Thoracic aorta (tissue), 2 donors: ENCODE data around the gene CTIF. TPM values are rescaled to one million over a fixed set of nuclear protein-coding genes. Genes with fewer than 3 reads are reported as not detected.

Experiments
- ATAC-seq: fragments of 150-250 bp; one replicate; pipeline ENCODE4 v1.8.0; 2017; ENCODE audit warnings: low read depth; ENCODE audit not compliant: insufficient number of reproducible peaks, low FRiP score
- DNase-seq: peaks from one replicate; pipeline ENCODE4 v3.0.0-alpha.2; 2020; ENCODE audit warnings: low spot score
- H3K27ac ChIP-seq, 2 donors: fragments of 200-600 bp; sonication (generic); 1 replicate in 1 of 2; 2 replicates in 1 of 2; pipeline ENCODE4 v1.5.1; 2016; ENCODE audit warnings: mild to moderate bottlenecking in 2 of 2, moderate library complexity in 2 of 2
- H3K27me3 ChIP-seq: fragments of 200-600 bp; sonication (generic); replicated peaks from 2 replicates; pipeline ENCODE4 v1.6.0; 2016; ENCODE audit warnings: mild to moderate bottlenecking; ENCODE audit not compliant: insufficient read depth
- H3K36me3 ChIP-seq: fragments of 200-600 bp; sonication (generic); one replicate; pipeline ENCODE4 v1.5.1; 2016
- H3K4me1 ChIP-seq, 2 donors: fragments of 200-600 bp; sonication (generic); 1 replicate in 1 of 2; 2 replicates in 1 of 2; pipeline versions ENCODE4 v1.5.1 to v1.6.0; 2016; ENCODE audit warnings: low read depth in 2 of 2, mild to moderate bottlenecking in 1 of 2; ENCODE audit not compliant: control insufficient read depth in 1 of 2
- H3K4me3 ChIP-seq: fragments of 200-600 bp; sonication (generic); 2 replicates; pipeline ENCODE4 v1.5.1; 2016; ENCODE audit warnings: mild to moderate bottlenecking
- H3K9me3 ChIP-seq: fragments of 200-600 bp; sonication (generic); 2 replicates; pipeline ENCODE4 v1.5.1; 2016
- total RNA-seq, 2 donors: library from RNA; depleted of rRNA; stranded (reverse); fragments of >200 nt; gene quantifications; one replicate each; pipeline versions ENCODE4 v1.1.0 to v1.2.3, GENCODE V29; 2016
- TF ChIP-seq, protein P1 (sequence below): fragments of 200-600 bp; sonication (generic); IDR thresholded peaks from one replicate; pipeline ENCODE4 v1.5.1; 2019; ENCODE audit warnings: antibody characterized with exemption

Gene CTIF
- total RNA-seq, 2 donors from 2014 or later, result 63.3 to 125 TPM

DNA sequence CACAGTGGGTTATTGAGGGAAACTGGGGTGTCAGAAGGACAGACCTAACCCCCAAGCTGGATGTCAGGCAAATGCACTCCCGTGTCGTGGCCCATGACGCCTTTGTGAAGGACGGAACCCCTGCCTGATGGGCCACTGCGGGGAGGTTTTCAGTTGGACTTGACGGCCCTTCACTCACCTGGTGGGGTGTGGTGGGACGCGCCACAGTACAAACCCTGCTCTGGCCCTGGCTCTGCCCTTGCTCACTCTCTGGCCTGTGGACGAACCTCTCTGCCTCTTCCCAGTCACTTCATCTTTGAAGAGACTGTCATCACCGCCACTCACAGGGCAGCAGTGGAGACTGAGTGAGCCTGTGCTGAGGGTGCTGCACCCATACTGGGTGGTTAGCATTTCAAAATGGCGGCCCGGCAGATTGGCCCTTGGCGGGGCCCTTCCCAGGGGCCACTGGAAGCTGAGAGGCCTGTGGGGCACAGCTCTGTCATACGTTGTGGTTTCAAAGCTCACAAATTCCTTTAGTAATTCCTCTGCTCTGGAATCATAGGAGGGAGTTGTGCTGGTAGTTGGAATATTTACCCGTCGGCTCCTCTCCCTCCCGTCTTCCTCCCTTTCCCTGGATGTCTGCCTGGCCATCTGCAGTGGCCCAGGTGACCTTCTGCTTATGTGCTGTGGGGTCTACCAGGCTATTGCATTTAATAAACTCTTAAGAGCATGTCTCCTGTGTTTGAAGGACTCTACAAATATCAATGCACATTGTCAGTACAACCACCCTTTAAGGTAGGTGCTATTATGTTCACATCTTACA, 200.6 kb downstream of the CTIF start:
- Histone ChIP-seq H3K4me3 (no peak overlapping the region), H3K4me1 (peaks cover 53 to 71% of the 10 kb centered on the region in 2 donors), H3K9me3 (no peaks in the 10 kb centered on the region), H3K36me3 (no peaks in the 10 kb centered on the region), H3K27me3 (no peaks in the 10 kb centered on the region), H3K27ac (peak overlapping the region; percentile 62 to 93)
- ATAC-seq (no peak), DNase-seq (no peak)
- TF ChIP-seq, protein P1, sequence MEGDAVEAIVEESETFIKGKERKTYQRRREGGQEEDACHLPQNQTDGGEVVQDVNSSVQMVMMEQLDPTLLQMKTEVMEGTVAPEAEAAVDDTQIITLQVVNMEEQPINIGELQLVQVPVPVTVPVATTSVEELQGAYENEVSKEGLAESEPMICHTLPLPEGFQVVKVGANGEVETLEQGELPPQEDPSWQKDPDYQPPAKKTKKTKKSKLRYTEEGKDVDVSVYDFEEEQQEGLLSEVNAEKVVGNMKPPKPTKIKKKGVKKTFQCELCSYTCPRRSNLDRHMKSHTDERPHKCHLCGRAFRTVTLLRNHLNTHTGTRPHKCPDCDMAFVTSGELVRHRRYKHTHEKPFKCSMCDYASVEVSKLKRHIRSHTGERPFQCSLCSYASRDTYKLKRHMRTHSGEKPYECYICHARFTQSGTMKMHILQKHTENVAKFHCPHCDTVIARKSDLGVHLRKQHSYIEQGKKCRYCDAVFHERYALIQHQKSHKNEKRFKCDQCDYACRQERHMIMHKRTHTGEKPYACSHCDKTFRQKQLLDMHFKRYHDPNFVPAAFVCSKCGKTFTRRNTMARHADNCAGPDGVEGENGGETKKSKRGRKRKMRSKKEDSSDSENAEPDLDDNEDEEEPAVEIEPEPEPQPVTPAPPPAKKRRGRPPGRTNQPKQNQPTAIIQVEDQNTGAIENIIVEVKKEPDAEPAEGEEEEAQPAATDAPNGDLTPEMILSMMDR, result no peak

DNA sequence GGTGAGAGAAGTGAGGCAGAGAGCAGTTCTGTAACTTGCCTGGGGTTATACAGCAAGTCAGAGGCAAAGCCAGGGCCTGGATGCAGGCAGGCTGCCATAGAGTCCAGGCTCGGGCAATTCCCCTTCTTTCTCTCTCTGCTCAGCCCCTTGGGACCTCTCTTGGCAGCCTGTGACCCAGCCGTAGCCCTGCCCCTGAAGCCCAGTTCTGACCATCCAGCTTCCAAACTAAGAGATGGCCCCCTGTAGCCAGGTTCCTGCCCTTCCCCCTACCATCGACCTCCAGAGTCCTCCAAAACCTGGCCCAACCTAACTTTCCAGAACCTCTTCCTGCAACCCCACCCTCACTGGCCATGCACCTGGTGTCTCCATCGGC, 201.2 kb downstream of the CTIF start:
- peak overlapping the region; percentile 62 to 93 for H3K27ac ChIP-seq
- TF ChIP-seq, protein P1, result no peak
- peaks cover 51 to 71% of the 10 kb centered on the region in 2 donors for H3K4me1 ChIP-seq
- ATAC-seq (no peak), DNase-seq (no peak)
- no peaks in the 10 kb centered on the region for H3K36me3 ChIP-seq
- no peak overlapping the region for H3K4me3 ChIP-seq
- no peaks in the 10 kb centered on the region for H3K27me3 ChIP-seq
- no peaks in the 10 kb centered on the region for H3K9me3 ChIP-seq

DNA sequence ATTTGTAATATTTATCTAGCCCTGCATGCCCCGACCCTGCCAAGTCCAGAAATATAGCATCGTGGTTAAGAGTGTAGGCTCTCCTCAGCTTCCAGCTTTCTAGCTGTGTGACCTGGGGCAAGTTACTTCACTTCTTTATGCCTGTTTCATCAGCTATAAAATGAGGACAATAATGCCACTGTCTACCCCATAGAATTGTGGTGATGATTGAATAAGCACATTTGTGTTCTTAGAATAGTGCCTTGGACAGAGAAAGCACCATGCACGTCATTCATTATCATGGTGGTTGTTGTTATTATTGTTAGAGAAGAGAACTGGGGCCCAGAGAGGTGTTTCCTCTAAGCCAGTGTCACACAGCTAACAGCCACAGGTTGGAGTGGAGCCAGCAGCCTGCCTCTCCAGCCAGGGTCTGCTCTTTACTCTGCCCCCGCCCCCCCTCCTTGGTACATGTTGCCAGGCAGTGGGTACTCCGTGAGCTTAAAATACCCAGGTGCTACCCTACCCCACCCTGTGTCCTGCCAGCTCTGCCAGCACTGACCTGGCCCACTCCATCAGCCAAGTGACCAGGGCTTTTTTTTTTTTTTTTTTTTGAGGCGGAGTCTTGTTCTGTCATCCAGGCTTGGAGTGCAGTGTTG, 202.1 kb downstream of the CTIF start:
- H3K4me3 ChIP-seq, result no peak overlapping the region
- DNase-seq (no peak), ATAC-seq (no peak)
- TF ChIP-seq, protein P1, result no peak
- H3K27me3 ChIP-seq, result no peaks in the 10 kb centered on the region
- peak overlapping the region; percentile 62 to 93 for H3K27ac ChIP-seq
- H3K4me1 ChIP-seq, result peaks cover 53 to 74% of the 10 kb centered on the region in 2 donors
- H3K9me3 ChIP-seq, result no peaks in the 10 kb centered on the region
- no peaks in the 10 kb centered on the region for H3K36me3 ChIP-seq

DNA sequence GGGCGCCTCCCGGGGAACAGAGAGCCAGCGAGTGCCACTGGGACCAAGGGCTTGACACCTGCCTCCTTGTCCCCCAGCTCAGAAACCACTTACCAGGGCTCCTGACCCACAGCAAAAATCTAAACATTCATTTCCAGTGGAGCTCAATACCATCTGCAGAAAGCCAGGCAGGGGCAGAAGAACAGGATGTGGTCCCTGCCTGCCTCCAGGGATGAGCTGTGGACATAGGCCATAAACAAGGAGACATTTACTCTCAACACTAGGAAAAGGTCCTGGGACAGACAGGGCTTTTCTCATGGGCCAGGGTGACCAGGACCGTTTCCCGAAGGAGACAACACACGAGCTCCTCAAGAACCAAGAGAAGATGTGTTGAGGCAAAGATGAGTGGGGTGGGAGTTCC, 203.0 kb downstream of the CTIF start:
- no peaks in the 10 kb centered on the region for H3K27me3 ChIP-seq
- TF ChIP-seq, protein P1, result no peak
- no peaks in the 10 kb centered on the region for H3K36me3 ChIP-seq
- DNase-seq (no peak), ATAC-seq (no peak)
- no peak overlapping the region for H3K4me3 ChIP-seq
- H3K9me3 ChIP-seq, result no peaks in the 10 kb centered on the region
- peaks cover 53 to 78% of the 10 kb centered on the region in 2 donors for H3K4me1 ChIP-seq
- H3K27ac ChIP-seq, result peak overlapping the region; percentile 81 to 93

DNA sequence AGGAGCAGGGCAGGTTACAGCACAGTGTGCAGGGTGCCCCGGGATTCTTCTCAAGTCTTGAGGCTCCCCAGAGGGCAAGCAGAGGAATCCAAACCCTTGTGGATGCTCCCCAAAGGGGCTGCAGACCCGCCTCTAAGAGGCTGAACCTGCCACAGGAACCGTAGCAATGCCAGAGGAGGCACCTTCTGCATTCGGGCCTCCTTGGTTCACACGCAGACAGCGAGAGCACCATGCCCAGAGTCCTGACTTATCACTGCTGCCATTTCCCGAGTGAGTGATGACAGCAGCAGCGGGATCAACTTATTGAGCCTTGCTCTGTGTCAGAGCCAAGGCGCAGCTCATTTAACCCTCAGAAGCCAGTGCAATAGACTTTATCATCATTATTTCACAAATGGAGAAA, 203.5 kb downstream of the CTIF start:
- Histone ChIP-seq H3K27me3 (no peaks in the 10 kb centered on the region), H3K4me1 (peaks cover 53 to 78% of the 10 kb centered on the region in 2 donors), H3K36me3 (no peaks in the 10 kb centered on the region), H3K9me3 (no peaks in the 10 kb centered on the region), H3K27ac (peak overlapping the region; percentile 81 to 93), H3K4me3 (no peak overlapping the region)
- ATAC-seq (no peak), DNase-seq (no peak)
- TF ChIP-seq, protein P1, result no peak
